Esophagus mucosa (tissue), 1 donor: ENCODE data around the gene ATRNL1. TPM values are rescaled to one million over a fixed set of nuclear protein-coding genes. Genes with fewer than 3 reads are reported as not detected.

Experiments used
- ATAC-seq: fragments of 200-7000 bp; cut with Tn5 transposase; one replicate; pipeline ENCODE4 v1.9.1; 2020
- total RNA-seq: library from RNA; stranded (reverse); gene quantifications from one replicate; pipeline ENCODE4 v1.2.4, GENCODE V29; 2023
- donor health status: DM: yes; HTN: yes; CAD: no.

The ATRNL1 gene
- total RNA-seq, 1 donor from 2014 or later = 1.3 TPM

GRCh38 chr10:115854740-115855435, 761.7 kb downstream of the ATRNL1 start:
- no peak for ATAC-seq

- ATAC-seq = peak; percentile 59
Measured at GRCh38 chr10:115856580-115856979, 763.4 kb downstream of the ATRNL1 start.

- ATAC-seq = no peak
Measured at GRCh38 chr10:115857856-115858255, 764.7 kb downstream of the ATRNL1 start.

GRCh38 chr10:115860182-115861107, 767.3 kb downstream of the ATRNL1 start:
- no peak for ATAC-seq

- no peak for ATAC-seq
Measured at GRCh38 chr10:115861455-115861854, 768.3 kb downstream of the ATRNL1 start.

GRCh38 chr10:115861864-115862263, 768.7 kb downstream of the ATRNL1 start:
- no peak for ATAC-seq

- no peak for ATAC-seq
Measured at GRCh38 chr10:115866174-115866573, 773.0 kb downstream of the ATRNL1 start.

- ATAC-seq = no peak
Measured at GRCh38 chr10:115866691-115867090, 773.5 kb downstream of the ATRNL1 start.

GRCh38 chr10:115867305-115867704, 774.1 kb downstream of the ATRNL1 start:
- no peak for ATAC-seq

- no peak for ATAC-seq
Measured at GRCh38 chr10:115871855-115872254, 778.7 kb downstream of the ATRNL1 start.

- no peak for ATAC-seq
Measured at GRCh38 chr10:115875172-115875571, 782.0 kb downstream of the ATRNL1 start.

- no peak for ATAC-seq
Measured at GRCh38 chr10:115879372-115880089, 786.4 kb downstream of the ATRNL1 start.

- ATAC-seq = no peak
Measured at GRCh38 chr10:115882021-115882420, 788.9 kb downstream of the ATRNL1 start.

GRCh38 chr10:115883372-115883771, 790.2 kb downstream of the ATRNL1 start:
- ATAC-seq = no peak

GRCh38 chr10:115884331-115884730, 791.2 kb downstream of the ATRNL1 start:
- ATAC-seq = no peak

GRCh38 chr10:115895166-115895565, 802.0 kb downstream of the ATRNL1 start:
- ATAC-seq = no peak

- ATAC-seq = no peak
Measured at GRCh38 chr10:115898242-115898641, 805.1 kb downstream of the ATRNL1 start.

- no peak for ATAC-seq
Measured at GRCh38 chr10:115902596-115902995, 809.4 kb downstream of the ATRNL1 start.

- ATAC-seq = no peak
Measured at GRCh38 chr10:115903207-115903606, 810.0 kb downstream of the ATRNL1 start.

- no peak for ATAC-seq
Measured at GRCh38 chr10:115903845-115904244, 810.7 kb downstream of the ATRNL1 start.

GRCh38 chr10:115909037-115909436, 815.9 kb downstream of the ATRNL1 start:
- no peak for ATAC-seq

GRCh38 chr10:115909962-115910731, 817.0 kb downstream of the ATRNL1 start:
- ATAC-seq = no peak
